ENCODE results near the gene FOXJ3.

FOXJ3 gene

GRCh38 chr1:42167611-42168390, 167.2 kb downstream of the FOXJ3 start:
- ATAC-seq, result no peak
- DNase-seq, result no peak

GRCh38 chr1:42165511-42166210, 169.4 kb downstream of the FOXJ3 start:
- no peak for ATAC-seq

GRCh38 chr1:42164551-42165420, 170.2 kb downstream of the FOXJ3 start, which contains the start of gene GUCA2A:
TSS of gene GUCA2A (minus strand) at chr1:42164745. CDS start at chr1:42164712, 33 bp downstream.
- ATAC-seq (no peak), DNase-seq (no peak)

More at GRCh38 chr1:42165511-42166210, 169.4 kb downstream of the FOXJ3 start:
- no peak for DNase-seq

GRCh38 chr1:42163536-42164503, 171.2 kb downstream of the FOXJ3 start:
- no peak for ATAC-seq
- DNase-seq, result no peak

- DNase-seq (no peak), ATAC-seq (no peak)
Measured at GRCh38 chr1:42163114-42163513, 171.9 kb downstream of the FOXJ3 start.

- ATAC-seq, result no peak
Measured at GRCh38 chr1:42162181-42162580, 172.9 kb downstream of the FOXJ3 start.

GRCh38 chr1:42158189-42158588, 176.8 kb downstream of the FOXJ3 start:
- DNase-seq, result no peak

More at GRCh38 chr1:42162181-42162580, 172.9 kb downstream of the FOXJ3 start:
- no peak for DNase-seq

GRCh38 chr1:42157667-42158066, 177.4 kb downstream of the FOXJ3 start:
- ATAC-seq (peak; percentile 56), DNase-seq (no peak)

More at GRCh38 chr1:42158189-42158588, 176.8 kb downstream of the FOXJ3 start:
- no peak for ATAC-seq

- DNase-seq, result no peak
- no peak for ATAC-seq
Measured at GRCh38 chr1:42155362-42155761, 179.7 kb downstream of the FOXJ3 start.

GRCh38 chr1:42154685-42155084, 180.3 kb downstream of the FOXJ3 start:
- DNase-seq, result no peak
- ATAC-seq, result no peak

- DNase-seq (no peak), ATAC-seq (no peak)
Measured at GRCh38 chr1:42153624-42154023, 181.4 kb downstream of the FOXJ3 start.

- ATAC-seq (no peak), DNase-seq (no peak)
Measured at GRCh38 chr1:42152907-42153600, 182.0 kb downstream of the FOXJ3 start, which contains the start of gene GUCA2B. TSS of gene GUCA2B (plus strand) at chr1:42153410. CDS start at chr1:42153451, 41 bp downstream.

- ATAC-seq, result no peak
- no peak for DNase-seq
Measured at GRCh38 chr1:42152119-42152518, 182.9 kb downstream of the FOXJ3 start.

- ATAC-seq (no peak), DNase-seq (no peak)
Measured at GRCh38 chr1:42150651-42151050, 184.4 kb downstream of the FOXJ3 start.

GRCh38 chr1:42148166-42148565, 186.9 kb downstream of the FOXJ3 start:
- DNase-seq (no peak), ATAC-seq (no peak)

- ATAC-seq (no peak), DNase-seq (peak; percentile 76)
Measured at GRCh38 chr1:42146626-42147320, 188.3 kb downstream of the FOXJ3 start.

- ATAC-seq (no peak), DNase-seq (no peak)
Measured at GRCh38 chr1:42145764-42146625, 189.0 kb downstream of the FOXJ3 start.

GRCh38 chr1:42145389-42145716, 189.7 kb downstream of the FOXJ3 start:
- DNase-seq (no peak), ATAC-seq (no peak)

Measured in stimulated activated naive CD8-positive, alpha-beta T cell treated with anti-CD3 and anti-CD28 coated beads, Interleukin-15, Interleukin-2, amounts not matched to agents 100 U/mL and 50 U/mL, for 24 hours (primary cell).